Neural progenitor cell (in vitro differentiated cells): Measurements from ENCODE around the gene ANKS4B.

Experiments
- EZH2phosphoT487 ChIP-seq: fragments of 200-600 bp; sonication (generic); IDR thresholded peaks from 2 replicates; pipeline ENCODE4 v1.6.1; 2017; ENCODE audit warnings: antibody characterized with exemption
- TF ChIP-seq, protein P1 (sequence below): fragments of 200-600 bp; sonication (generic); IDR thresholded peaks from 2 replicates; pipeline ENCODE4 v1.5.1; 2017; ENCODE audit warnings: antibody characterized with exemption, mild to moderate bottlenecking

DNA sequence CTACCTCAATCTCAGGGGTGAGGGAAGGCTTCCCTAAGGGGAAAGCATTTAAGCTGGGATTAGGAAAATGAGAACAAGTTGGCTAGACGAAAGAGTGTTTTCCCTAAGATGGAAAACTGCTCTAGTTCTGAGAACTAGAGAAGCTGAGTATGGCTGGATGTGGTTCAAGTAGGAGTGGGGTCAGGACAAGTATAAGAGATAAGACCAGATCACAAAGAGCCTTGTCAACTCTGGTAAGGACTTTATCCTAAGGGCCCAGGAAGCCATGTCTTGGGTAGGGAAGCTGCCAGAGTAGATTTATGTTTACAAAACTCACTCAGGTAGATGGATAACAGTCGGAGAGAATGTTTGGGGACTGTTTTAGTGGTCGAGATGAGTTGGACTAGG lies 1.7 kb downstream of the ANKS4B start:
- TF ChIP-seq, protein P1, sequence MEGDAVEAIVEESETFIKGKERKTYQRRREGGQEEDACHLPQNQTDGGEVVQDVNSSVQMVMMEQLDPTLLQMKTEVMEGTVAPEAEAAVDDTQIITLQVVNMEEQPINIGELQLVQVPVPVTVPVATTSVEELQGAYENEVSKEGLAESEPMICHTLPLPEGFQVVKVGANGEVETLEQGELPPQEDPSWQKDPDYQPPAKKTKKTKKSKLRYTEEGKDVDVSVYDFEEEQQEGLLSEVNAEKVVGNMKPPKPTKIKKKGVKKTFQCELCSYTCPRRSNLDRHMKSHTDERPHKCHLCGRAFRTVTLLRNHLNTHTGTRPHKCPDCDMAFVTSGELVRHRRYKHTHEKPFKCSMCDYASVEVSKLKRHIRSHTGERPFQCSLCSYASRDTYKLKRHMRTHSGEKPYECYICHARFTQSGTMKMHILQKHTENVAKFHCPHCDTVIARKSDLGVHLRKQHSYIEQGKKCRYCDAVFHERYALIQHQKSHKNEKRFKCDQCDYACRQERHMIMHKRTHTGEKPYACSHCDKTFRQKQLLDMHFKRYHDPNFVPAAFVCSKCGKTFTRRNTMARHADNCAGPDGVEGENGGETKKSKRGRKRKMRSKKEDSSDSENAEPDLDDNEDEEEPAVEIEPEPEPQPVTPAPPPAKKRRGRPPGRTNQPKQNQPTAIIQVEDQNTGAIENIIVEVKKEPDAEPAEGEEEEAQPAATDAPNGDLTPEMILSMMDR, result no peak
- no peak for TF ChIP-seq EZH2phosphoT487
